OCI-LY1 (cell line): ENCODE measurements around the gene PEF1.

Experiments used
- CTCF ChIP-seq: fragments of 200-600 bp; sonication (generic), shearing (Covaris generic); IDR thresholded peaks from 2 replicates; pipeline ENCODE4 v1.5.1; 2017; ENCODE audit warnings: mild to moderate bottlenecking, antibody characterized with exemption, low read length, moderate library complexity, mixed read lengths
- EZH2 ChIP-seq: fragments of 200-600 bp; sonication (generic), shearing (Covaris generic); IDR thresholded peaks from 2 replicates; pipeline ENCODE4 v1.8.0; 2017; ENCODE audit warnings: borderline replicate concordance, mixed run types, mild to moderate bottlenecking, antibody characterized with exemption, low read length, moderate library complexity, mixed read lengths

- TF ChIP-seq CTCF (no peak), EZH2 (no peak)
These were observed 4.5 kb downstream of the PEF1 start for GRCh38 chr1:31640179-31640578.
